Endometrium (tissue), 2 donors: ENCODE results near the gene NDUFAF4.
"Not testable (repeated sequence)": the region's sequence is repeated elsewhere in the genome, so short reads cannot be mapped to it uniquely, and the experiment has no call there.

Experiments used
- FAIRE-seq: peaks from 2 replicates; lab custom pipeline; 2012; peaks lifted over from hg19 to GRCh38; lab: Jason Lieb, UNC
- donor health status: control.
- donor health status: control.

NDUFAF4 gene

GRCh38 chr6:96899019-96899418, 1.3 kb upstream of the NDUFAF4 start:
- FAIRE-seq, result peak; percentile 48

- no peak for FAIRE-seq
Measured at GRCh38 chr6:96898241-96898851, 655 bp upstream of the NDUFAF4 start.

GRCh38 chr6:96889146-96889545, 8.5 kb downstream of the NDUFAF4 start:
- peak; percentile 26 for FAIRE-seq

- no peak for FAIRE-seq
Measured at GRCh38 chr6:96888745-96889144, 8.9 kb downstream of the NDUFAF4 start.

- no peak for FAIRE-seq
Measured at GRCh38 chr6:96886519-96886918, 11.2 kb downstream of the NDUFAF4 start.

GRCh38 chr6:96885187-96885631, 12.5 kb downstream of the NDUFAF4 start:
- FAIRE-seq, result not testable (repeated sequence)

- no peak for FAIRE-seq
Measured at GRCh38 chr6:96878143-96878542, 19.5 kb downstream of the NDUFAF4 start.

GRCh38 chr6:96876886-96877545, 20.7 kb downstream of the NDUFAF4 start:
- no peak for FAIRE-seq

GRCh38 chr6:96872976-96873375, 24.7 kb downstream of the NDUFAF4 start:
- FAIRE-seq, result no peak

- FAIRE-seq, result no peak
Measured at GRCh38 chr6:96865055-96865405, 32.7 kb downstream of the NDUFAF4 start.

GRCh38 chr6:96864216-96865054, 33.3 kb downstream of the NDUFAF4 start:
- no peak for FAIRE-seq

GRCh38 chr6:96862560-96862959, 35.1 kb downstream of the NDUFAF4 start:
- FAIRE-seq, result no peak

GRCh38 chr6:96861588-96861987, 36.1 kb downstream of the NDUFAF4 start:
- no peak for FAIRE-seq

- no peak for FAIRE-seq
Measured at GRCh38 chr6:96856856-96857255, 40.8 kb downstream of the NDUFAF4 start.

GRCh38 chr6:96853083-96853482, 44.6 kb downstream of the NDUFAF4 start:
- no peak for FAIRE-seq

GRCh38 chr6:96852605-96853004, 45.1 kb downstream of the NDUFAF4 start:
- FAIRE-seq, result no peak

GRCh38 chr6:96851858-96852257, 45.8 kb downstream of the NDUFAF4 start:
- no peak for FAIRE-seq

- FAIRE-seq, result no peak
Measured at GRCh38 chr6:96849615-96850014, 48.1 kb downstream of the NDUFAF4 start.

GRCh38 chr6:96844530-96844929, 53.2 kb downstream of the NDUFAF4 start:
- no peak for FAIRE-seq

GRCh38 chr6:96841345-96841744, 56.3 kb downstream of the NDUFAF4 start:
- no peak for FAIRE-seq
